Myocyte (in vitro differentiated cells): Measurements from ENCODE around the gene TINCR. TPM values are rescaled to one million over a fixed set of nuclear protein-coding genes. Genes with fewer than 3 reads are reported as not detected.
"Not testable (repeated sequence)": the region's sequence is repeated elsewhere in the genome, so short reads cannot be mapped to it uniquely, and the experiment has no call there.

Experiments
- DNase-seq: peaks from one replicate; pipeline ENCODE4 v3.0.0-alpha.2; 2012; ENCODE audit warnings: low read depth
- total RNA-seq: library from RNA; depleted of rRNA; stranded (reverse); fragments of >200 nt; gene quantifications from 2 replicates; pipeline ENCODE4 v1.2.3, GENCODE V29; 2014

Gene TINCR
- total RNA-seq, 1 donor from 2014 or later = not detected

DNA sequence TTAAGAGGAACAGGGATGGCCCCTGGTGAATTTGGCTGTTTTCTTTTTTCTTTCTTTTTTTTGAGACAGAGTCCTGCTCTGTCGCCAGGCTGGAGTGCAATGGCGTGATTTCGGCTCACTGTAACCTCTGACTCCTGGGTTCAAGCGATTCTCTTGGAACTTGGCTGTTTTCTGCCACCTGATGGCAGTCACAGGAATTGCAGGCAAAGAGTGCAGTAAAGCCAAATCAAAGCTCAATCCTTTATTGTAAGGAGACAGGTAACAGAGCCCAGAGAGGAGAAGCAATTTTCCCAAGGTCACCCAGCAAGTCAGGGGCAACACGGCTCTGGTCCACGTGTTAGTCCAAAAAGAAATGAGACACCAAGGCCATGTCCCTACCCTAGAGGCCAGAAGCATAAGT lies 6.2 kb downstream of the TINCR start:
- no peak for DNase-seq

DNA sequence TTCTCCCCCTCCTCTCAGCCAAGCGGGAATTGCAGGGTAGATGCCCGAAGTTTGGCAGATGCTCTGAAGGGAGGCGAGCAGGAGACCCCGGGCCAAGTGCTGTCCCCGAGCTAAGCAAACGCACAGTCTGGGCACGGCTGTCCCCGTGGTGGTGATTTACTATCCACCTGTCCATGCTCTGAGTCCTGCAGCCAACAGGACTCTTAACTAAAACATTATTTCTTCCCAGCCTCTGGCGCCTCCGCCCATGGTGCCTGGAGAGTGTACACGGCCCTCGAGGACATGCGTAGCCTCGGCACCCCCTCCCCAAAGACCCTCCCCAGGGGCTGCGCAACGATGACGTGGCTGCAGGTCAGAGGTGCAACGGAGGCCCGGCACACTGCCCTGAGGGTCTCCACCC lies 7.6 kb downstream of the TINCR start:
- no peak for DNase-seq

DNA sequence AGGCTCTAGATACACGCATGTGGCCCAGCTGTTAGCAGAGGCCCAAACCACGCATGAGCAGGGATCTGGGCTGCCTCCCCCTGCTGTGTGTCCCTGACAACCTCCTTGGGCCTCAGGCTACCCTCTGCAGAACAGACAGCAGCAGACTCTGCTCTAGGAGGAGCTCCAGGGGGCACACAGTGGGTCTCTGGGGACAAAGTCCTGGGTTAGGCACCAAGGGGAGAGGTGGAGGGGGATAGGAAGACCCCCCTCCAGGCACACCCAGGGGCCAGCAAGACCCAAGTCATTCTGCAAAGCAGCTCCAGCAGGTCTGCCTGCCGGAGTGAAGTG lies 8.0 kb downstream of the TINCR start:
- no peak for DNase-seq

DNA sequence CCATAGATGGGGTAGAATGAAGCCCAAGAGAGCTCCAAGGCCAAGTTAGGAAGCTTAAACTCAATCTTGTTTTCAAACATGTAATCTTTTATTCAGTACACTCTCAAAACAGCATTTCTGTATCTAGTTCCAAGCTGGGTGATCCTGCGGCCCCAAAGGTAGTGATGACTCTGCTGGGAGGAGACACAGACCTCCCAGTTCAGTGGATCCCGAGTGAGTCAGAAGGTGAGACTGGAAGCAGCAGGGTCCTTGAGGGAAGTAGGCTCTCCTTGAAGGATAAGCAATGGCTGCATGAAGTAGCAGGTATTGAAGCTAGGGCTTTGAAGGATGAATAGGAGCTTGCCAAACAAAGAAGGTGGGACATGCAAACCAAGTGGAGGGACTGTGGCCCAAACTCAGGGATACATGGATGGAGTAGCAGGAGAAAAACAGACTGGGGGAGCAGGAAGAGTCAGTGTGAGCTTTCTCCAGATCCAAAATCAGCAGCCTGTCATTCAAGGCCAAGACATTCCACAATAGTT lies 9.6 kb downstream of the TINCR start:
- no peak for DNase-seq

DNA sequence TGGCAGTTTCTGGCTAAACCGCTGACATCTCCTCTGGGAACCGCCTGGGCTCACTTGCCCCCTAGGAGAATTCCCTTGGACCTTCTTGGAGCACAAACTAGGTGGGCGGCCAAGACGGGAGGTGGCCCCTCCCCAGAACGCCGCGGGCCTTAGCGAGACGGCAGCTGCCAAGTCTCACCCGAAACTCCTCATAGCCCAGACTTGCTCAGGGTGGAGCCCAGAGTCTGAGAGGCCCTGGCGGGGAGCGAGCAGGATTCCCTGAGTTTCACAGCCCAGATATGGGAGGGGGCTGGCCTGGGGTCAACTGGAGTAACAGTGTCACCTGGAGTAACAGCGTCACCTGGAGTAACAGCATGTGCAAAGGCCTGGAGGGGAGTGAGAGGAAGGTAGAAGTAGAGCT lies 10.1 kb downstream of the TINCR start:
- no peak for DNase-seq

DNA sequence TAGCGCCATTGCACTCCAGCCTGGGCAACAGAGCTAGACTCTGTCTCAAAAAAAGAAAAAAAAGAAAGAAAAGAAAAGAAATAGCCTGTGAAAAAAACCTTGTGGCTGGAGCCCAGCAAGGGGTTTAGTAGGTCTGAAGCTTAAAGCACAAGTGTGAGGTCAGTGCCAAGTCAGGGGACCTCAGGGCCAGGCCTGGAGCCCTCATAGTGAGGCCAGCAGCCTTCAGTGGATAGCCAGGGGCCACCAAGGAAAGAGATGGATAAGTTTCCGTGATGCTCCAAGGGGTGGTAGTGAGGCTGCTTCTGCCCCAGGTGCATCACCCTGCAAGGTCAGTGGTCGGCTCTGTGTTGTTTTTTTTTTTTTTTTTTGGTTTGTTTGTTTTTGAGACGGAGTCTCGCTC lies 12.9 kb downstream of the TINCR start:
- no peak for DNase-seq

DNA sequence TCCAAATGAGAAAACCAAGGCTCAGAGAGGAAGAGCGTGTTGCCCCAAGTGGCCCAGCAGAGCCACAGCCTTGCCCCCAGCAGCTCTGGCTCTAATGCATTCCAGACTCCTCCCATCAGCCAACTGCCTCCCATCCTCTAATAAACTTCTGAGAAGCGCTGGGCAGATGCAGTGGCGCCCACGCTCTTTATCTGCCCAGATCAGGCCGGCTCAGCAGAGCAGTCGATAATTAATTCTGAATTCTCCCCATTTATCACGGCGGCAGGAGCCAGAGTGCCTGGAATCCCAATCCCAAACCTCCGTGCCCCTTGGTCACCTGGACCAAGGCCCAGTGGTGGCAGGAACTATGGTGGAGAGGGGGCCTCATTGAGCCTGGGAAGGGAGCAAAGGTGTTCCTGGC lies 13.9 kb downstream of the TINCR start:
- DNase-seq = no peak

DNA sequence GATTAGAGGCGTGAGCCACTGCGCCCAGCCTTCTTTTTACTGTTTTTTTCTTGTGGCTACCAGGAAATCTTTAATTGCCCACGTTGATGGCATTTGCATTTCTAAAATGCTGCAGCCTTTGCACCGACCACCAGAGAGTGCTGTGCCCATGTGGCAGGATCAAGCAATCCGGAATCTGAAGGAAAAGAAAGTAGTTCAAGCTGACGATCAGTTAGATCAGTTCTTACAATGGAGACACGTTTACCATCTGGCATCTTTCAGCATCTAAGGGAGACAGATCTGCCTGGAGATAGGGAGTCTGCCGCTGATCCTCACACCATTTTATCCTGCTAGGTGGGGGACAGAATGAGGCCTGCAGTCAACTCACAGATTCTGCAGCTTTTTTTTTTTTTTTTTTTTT lies 19.9 kb downstream of the TINCR start:
- peak; percentile 16 for DNase-seq

DNA sequence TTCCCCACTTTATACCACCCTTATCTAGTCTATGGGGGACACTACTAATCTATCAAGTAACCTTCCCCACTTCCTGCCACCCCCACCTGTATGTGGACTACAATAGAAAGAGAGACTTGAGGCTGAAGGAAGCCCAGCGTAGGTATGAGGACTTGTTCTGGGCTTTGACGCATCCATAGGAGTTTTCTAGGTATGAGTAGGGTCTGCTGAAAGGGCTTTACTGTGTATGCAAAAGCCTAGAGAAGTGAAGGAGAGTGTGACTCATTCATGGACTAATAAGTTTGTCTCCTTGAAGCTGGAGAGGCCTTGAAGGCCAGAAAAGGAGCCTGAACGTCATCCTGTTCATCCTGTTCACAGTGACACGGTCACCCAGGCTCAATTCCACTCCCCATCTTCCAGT lies 21.8 kb downstream of the TINCR start:
- DNase-seq = no peak

DNA sequence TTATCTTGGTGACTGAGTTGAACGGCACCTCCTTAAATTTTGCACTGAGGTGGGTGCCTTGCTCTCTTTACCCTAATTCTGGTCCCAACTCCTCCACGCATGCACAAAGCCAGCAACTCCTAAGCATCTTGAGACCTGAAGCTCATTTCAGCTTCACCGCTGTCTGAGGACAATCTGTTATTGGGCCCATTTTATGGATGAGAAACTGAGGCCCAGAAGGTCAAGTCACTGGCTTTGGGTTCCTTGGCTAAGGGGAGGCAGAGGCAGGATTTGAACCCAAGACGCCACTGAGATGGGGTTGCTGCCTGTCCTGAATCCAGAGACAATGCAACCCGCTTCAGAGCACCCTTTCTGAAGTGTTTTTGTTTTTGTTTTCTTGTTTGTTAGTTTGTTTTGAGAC lies 22.7 kb downstream of the TINCR start:
- no peak for DNase-seq

DNA sequence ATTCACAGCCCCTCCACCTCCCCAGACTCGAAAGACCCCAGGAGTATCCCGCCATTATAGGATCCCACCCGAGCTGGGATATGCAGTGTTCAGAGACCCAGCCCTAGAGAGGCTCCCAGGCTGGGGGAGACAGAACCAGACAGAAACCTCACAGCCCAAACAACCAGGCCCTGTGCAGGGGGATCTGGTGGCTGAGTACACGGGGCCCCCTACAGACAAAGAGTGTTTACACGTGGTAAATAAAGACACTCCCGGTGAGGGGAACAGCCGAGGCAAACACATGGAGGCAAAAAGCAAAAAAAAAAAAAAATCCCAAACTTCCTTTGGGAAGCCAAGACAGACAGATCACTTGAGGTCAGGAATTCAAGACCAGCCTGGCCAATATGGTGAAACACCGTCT lies 25.1 kb downstream of the TINCR start:
- DNase-seq = no peak

DNA sequence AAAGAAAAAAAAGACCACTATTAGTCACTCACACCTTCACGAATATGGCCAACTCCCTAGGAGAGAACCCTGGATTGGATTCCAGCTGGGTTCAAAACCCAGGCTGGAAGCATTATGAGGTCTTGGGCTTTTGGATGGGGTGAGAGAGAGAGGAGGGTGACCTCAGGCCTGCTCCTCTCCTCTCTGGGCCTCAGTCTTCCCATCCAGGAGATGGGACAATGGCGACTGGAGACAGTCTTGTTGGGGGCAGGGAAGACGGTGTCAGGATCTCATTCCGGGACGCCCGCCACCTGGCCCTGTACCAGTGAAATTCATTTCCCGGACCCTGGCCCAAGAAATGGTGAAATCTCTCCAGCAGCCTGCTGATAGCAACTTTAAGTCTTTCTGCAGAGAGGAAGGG lies 26.3 kb downstream of the TINCR start:
- DNase-seq = no peak

DNA sequence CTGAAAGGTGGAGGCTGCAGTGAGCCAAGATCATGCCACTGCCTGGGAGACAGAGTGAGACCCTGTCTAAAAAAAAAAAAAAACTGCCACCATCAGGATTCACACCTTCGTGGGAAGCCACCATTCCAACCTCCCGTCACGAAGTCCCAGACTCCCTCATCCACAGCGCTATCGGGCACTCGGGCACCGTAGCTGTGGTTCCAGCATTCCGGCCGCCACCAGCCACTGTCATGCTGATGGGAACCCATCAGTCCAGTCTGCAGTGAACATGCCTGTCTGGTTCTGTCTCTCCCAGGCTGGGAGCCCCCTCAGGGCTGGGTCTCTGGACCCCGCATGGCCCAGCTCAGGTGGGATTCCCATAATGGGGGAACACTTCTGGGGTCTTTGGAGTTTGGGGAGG lies 27.5 kb downstream of the TINCR start:
- DNase-seq = no peak

DNA sequence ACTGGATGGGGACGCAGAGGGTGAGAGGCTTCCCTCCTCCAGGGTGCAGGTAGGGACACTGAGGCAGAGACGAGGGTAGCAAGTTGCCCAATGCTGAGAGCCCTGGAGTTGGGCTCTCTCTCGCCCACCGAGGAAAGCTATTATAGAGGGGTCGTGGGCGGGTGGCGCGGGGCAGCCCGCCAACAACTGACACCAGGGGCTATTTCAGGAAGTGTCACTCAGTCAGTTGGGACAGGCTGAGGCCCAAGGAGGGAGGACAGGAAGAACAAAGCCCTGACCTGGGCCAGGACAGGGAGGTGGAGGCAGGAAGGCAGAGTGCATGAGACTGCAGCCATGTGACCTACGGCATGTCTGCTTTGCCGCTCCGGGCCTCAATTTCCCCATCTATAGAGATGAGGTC lies 29.9 kb downstream of the TINCR start:
- DNase-seq = peak; percentile 24

DNA sequence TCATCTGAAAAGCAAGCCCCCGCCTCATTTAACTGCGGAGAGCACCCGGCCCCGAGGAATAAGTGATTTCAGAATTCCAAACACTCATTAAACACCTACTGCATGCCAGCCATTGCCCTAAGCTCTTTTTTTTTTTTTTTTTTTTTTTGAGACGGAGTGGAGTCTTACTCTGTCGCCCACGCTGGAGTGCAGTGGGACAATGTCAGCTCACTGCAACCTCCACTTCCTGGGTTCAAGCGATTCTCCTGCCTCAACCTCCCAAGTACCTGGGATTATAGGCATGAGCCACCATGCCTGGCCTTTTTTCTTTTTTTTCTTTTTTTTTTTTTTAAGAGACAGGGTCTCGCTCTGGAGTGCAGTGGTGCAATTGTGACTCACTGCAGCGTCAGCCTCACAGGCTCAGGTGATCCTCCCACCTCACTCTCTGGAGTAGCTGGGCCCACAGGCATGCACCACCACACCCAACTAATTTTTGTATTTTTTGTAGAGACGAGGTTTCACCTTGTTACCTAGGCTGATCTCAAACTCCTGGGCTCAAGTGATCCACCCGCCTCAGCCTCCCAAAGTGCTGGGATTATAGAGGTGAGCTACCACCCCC lies 30.7 kb downstream of the TINCR start:
- DNase-seq = not testable (repeated sequence)

DNA sequence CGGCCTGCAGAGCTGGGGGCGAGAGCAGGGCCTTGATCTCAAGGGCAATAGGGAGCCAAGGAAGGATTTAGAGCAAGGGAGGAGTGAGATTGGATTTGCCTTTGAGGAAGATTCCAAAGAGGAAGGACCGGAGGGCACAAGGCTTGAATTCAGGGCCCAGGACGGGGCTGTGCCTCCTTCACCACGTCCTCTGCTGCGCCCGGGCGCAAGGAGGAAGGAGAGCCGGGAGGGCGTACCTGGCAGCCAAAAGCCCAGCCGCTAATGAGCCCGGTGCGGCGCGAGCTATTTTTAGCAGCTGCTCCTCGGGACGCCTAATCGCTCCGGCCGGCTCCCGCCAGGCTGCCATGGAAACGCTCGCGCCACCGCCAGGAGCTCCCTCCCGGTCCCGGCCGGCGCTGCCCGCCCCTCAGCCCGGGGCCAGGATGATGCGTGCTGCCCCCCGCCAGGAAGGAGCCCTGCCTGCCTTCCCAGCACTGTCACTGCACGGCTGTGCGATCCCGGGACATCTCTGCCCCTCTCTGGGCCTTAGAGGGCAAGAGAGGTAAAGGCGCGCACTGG lies 31.3 kb downstream of the TINCR start:
- peak; percentile 40 for DNase-seq

DNA sequence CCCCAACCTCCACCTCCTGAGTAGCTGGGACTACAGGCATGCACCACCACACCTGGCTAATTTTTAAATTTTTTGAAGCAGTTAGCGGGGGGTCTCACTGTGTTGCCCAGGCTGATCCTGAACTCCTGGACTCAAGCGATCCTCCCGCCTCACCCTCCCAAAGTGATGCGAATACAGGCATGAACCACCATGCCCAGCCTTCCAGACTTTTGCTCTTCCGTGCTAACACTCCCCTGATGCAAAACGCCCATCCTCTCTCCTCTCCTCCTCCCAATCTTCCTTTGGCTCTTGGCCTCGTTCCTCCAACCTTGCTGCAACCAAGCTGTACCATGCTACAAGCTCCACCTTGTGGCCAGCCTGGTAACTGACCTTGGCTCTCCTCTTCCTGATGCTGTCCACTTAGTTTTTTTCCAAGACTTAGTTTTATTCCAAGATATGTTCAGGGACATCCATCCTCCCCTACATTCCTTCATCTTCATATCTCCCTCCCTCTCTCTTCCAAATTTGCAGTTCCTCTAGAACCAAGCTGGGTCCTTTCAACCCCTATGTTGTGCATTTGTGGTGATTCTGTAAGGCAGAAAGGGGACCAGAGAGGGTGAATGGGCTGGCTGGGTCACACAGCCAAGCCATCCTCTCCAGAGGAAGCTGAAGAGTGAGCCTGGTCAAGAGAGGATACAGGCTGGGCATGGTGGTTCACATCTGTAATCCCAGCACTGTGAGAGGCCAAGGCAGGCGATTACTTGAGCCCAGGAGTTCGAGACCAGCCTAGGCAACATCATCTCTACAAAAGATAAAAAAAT lies 32.8 kb downstream of the TINCR start:
- DNase-seq = no peak

DNA sequence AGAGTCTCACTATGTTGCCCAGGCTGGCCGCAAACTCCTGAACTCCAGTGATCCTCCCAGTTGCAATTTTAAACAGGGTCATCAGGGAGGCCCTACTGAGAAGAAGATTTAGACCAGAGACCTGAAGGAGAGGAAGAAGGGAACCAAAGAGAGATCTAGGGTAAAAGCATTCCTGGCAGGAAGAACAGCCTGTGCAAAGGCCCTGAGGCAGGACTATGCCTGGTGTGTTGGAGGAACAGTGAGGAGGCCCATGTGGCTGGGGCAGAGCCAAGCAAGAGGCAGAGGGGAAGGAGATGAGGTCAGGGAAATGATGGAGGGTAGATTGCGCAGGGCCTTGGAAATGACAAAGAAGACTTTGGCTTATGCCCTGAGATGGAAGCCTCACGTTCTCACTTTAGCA lies 34.5 kb downstream of the TINCR start:
- no peak for DNase-seq

DNA sequence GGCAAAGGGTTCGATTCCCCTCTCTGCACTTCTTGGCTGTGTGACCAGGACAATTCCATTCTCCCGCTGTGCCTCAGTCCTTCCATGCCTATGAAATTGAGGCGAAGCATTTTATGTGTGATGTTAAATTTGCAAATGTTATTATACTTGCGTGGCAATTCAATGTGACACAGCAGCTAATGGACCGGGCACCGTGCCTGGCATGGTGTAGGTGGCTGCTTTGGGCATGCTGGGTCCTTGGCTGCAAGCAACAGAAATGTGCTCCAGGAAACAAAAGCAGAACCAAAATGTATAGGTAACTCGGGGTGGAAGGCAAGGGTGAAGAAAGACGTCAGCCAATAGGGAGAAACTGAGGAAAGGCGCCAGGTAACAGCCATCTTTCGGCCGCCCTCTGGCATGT lies 37.1 kb downstream of the TINCR start:
- DNase-seq = no peak

DNA sequence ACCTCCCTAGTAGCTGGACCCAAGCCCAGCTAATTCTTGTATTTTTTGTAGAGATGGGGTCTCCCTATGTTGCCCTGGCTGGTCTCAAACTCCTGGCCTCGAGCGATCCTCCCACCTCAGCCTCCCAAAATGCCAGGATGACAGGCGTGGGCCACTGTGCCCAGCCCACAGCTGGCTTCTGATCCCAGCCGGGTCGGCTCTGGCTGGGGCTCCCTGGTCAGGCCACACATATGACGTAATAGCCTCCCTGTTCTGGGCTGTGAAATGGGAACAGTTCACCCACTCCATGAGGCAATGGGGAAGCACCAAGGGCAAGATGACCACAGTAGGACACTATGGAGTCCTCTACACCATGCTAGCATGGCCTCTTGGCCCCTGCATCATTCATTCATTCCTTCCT lies 41.1 kb downstream of the TINCR start:
- no peak for DNase-seq

DNA sequence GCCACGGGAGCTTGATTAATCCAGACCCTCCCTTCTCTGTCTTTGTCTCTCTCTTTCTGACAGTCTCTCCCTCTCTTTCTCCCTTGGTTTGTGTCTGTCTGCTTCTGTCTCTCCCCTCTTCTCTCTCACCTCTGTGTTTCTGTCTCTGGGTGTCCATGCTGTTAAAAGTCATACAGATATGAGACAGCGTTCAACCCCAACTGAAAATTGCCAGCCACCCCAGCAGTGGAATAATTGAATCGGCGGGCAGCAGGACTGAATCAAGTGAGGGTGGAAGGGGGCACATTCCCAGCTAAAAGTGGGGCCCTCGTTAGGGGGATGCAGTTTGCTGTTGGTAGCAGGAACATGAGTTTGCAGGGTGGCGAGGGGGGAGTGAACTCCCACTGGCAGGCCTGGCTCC lies 43.7 kb downstream of the TINCR start:
- no peak for DNase-seq

DNA sequence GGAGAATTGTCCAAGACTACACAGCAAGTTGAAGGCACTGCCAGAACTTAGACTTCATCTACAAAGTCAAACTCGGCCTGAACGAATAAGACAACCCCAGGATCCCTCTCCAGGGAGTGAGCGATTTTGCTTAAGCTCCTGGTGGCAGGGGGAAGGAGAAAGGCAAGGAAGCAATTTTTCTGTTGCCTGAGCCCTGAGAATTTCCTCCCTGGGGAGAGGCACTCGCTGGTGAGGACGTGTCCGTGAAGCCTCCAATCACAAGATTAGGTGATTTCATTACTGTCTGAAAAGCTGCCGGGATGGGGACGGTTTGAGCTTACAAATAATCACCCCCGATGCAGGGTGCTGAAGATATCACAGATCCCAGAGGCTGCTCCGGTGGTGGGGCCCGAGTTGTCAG lies 45.6 kb downstream of the TINCR start:
- no peak for DNase-seq

DNA sequence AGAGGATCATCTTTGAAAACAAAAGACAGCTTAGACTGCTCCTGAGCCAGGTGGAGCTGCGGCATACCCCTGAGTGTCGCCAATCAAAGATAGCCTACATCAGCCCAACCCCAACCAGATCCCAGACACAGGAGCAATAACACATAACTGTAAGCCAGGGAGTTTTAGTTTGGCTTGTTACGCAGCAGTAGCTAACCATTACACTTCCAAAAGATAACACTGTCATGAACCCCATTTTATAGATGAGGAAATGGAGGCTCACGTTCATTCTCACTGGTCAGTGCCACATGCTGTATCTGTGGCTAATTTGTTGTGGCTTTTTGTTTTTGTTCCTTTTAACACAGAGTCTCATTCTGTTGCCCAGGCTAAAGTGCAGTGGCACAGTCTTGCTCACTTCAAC lies 47.3 kb downstream of the TINCR start:
- DNase-seq = no peak
